K562 (cell line): ENCODE data around the gene TSPAN13. TPM values are rescaled to one million over a fixed set of nuclear protein-coding genes. Genes with fewer than 3 reads are reported as not detected.

Experiments
- HSF4 ChIP-seq: fragments of 250-450 bp; sonication (Bioruptor Pico); IDR thresholded peaks from 2 replicates; pipeline ENCODE4 v2.1.2; 2022; ENCODE audit warnings: mild to moderate bottlenecking, moderate library complexity, borderline replicate concordance
- polyA plus RNA-seq, 8 experiments: library from polyadenylated mRNA; depleted of rRNA in 4 of 8; stranded (reverse) in 5 of 8; unstranded in 3 of 8; fragments of >200 nt; fragmentation: Nextera tagmentation in 2 of 8; fragmentation: Illumina TruSeq in 1 of 8; extraction: Ambion mirVana in 2 of 8; extraction: Trizol in 1 of 8; gene quantifications; 2 replicates each; pipeline versions ENCODE4 v1.2.1 to v1.2.3, GENCODE V29; 2011 to 2014; ENCODE audit warnings: inconsistent platforms in 1 of 8, missing spikeins in 1 of 8
- total RNA-seq, 7 experiments: library from RNA; depleted of rRNA in 6 of 7; stranded (reverse); fragments of >200 nt in 6 of 7; fragmentation: Illumina TruSeq in 2 of 7; extraction: Trizol in 2 of 7; gene quantifications; 2 replicates each; pipeline versions ENCODE4 v1.2.1 to v1.2.3, GENCODE V29; 2011 to 2021; ENCODE audit warnings: low replicate concordance in 1 of 7
- TF ChIP-seq, protein P1 (sequence below), 2 experiments: fragments of 450-650 bp; IDR thresholded peaks; 2 replicates each; pipeline ENCODE4 v1.6.1; 2018; ENCODE audit warnings: mild to moderate bottlenecking in 2 of 2, low read depth in 1 of 2; ENCODE audit not compliant: partially characterized antibody in 2 of 2
- TF ChIP-seq, protein P2 (sequence below): fragments of 250-450 bp; sonication (Bioruptor Pico); IDR thresholded peaks from 2 replicates; pipeline ENCODE4 v1.5.0; 2021; ENCODE audit warnings: mild to moderate bottlenecking, moderate library complexity

TSPAN13 gene
- total and polyA plus RNA-seq, 9 of the 15 experiments (the other 6 are each of a cell fraction or from before 2014, with no cell fraction given) = 7.8 to 46.3 (median 20.0) TPM

DNA sequence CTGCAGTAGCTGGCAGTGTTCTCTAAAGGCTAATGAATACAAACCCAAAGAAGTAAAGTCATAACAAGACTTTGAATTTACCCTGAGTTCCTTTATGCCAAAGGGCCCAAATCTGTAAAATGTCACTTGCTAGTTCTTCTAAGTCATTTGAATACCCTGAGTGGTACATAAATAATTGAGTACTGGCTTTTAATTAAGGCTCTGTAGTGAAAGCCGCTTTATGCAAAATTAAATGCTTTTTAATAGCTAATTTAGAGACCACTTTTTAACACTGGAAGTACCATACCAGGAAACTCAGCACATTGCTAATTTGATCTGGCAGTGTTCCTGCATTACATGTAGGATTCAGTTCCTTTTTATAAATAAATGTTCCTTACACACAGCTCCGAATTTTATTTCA lies 24.0 kb upstream of the TSPAN13 start (continued):
- TF ChIP-seq, protein P1, sequence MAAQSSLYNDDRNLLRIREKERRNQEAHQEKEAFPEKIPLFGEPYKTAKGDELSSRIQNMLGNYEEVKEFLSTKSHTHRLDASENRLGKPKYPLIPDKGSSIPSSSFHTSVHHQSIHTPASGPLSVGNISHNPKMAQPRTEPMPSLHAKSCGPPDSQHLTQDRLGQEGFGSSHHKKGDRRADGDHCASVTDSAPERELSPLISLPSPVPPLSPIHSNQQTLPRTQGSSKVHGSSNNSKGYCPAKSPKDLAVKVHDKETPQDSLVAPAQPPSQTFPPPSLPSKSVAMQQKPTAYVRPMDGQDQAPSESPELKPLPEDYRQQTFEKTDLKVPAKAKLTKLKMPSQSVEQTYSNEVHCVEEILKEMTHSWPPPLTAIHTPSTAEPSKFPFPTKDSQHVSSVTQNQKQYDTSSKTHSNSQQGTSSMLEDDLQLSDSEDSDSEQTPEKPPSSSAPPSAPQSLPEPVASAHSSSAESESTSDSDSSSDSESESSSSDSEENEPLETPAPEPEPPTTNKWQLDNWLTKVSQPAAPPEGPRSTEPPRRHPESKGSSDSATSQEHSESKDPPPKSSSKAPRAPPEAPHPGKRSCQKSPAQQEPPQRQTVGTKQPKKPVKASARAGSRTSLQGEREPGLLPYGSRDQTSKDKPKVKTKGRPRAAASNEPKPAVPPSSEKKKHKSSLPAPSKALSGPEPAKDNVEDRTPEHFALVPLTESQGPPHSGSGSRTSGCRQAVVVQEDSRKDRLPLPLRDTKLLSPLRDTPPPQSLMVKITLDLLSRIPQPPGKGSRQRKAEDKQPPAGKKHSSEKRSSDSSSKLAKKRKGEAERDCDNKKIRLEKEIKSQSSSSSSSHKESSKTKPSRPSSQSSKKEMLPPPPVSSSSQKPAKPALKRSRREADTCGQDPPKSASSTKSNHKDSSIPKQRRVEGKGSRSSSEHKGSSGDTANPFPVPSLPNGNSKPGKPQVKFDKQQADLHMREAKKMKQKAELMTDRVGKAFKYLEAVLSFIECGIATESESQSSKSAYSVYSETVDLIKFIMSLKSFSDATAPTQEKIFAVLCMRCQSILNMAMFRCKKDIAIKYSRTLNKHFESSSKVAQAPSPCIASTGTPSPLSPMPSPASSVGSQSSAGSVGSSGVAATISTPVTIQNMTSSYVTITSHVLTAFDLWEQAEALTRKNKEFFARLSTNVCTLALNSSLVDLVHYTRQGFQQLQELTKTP (IDR thresholded peaks at IDR 0.05; ENCODE audit: low read depth in 1 of 2, partially characterized antibody in 2 of 2) = no peak
- TF ChIP-seq, protein P2, sequence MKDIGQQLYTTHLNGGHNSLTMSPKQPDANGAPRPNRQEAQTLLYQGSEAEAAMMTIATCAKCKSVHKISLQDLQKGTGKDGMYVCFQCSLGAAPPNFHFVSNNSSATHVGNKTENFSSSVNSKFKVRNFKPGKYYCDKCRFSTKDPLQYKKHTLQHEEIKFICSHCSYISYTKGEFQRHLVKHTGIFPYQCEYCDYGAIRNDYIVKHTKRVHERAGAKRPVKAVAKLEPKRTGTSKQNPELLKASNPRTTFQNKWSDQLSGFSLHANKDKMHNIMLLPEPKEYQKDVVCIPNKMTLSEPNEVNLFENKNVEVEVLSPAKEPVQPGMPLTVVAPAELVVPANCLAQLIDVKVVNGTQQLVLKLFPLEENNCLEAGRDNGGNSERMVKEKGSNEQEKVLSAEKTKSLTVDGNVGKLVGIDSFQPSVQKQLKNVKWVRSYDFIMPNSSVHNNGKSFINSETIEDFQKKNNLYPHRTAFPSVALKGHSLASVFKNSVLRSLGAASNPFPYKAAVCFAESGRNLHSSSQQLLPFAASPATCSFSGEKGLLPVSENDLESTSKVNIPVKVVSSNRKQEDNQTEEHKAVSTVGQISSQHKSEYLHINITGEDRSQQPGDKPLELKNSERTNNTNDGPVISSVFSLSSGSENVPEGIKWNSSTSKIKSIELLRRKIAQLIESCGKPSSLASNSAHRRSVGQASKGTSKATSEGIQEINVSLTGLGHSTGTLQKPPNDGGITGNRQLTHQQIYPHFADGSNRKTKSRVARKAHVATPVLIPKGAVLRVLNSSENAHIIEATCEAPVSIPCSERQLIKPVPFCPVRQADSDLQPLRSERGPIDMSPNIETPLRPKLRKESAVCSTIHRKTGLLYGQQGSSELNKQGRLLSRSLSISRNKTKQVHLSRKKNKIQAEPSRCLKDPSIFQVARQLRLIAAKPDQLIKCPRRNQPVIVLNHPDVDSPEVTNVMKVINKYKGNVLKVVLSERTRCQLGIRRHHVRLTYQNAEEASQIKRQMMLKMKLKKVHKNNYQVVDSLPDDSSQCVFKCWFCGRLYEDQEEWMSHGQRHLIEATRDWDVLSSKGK (CRISPR knock-in tag) = no peak
- TF ChIP-seq HSF4 = no peak
